GM21825 (cell line): ENCODE measurements around the gene LRRTM3.

ENCODE experiments used
- ATAC-seq: cut with Tn5 transposase; IDR thresholded peaks from one replicate; pipeline ENCODE4 v1.9.1; 2021; ENCODE audit warnings: mild to moderate bottlenecking, moderate library complexity; ENCODE audit not compliant: unreplicated experiment

Gene LRRTM3

GRCh38 chr10:67112765-67113164, 186.9 kb downstream of the LRRTM3 start:
- ATAC-seq: no peak

DNA sequence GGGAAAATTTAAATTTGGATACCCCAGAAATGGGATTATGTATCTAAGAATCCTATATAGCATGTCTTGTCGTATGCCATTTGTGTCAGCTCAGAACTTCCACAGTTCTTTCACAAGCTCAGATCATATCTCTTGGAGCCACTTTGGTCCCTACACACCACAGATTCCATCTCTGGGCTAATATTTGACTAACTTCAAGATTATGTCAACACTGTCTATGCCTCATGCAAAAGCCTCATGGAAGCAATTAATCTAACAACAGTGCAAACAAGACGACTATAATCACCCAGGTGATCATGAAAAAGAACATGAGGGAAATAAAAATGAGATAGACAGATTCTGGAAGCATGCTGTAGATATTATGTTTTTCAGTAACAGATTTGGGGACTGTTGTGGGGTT, 189.1 kb downstream of the LRRTM3 start:
- ATAC-seq: no peak

DNA sequence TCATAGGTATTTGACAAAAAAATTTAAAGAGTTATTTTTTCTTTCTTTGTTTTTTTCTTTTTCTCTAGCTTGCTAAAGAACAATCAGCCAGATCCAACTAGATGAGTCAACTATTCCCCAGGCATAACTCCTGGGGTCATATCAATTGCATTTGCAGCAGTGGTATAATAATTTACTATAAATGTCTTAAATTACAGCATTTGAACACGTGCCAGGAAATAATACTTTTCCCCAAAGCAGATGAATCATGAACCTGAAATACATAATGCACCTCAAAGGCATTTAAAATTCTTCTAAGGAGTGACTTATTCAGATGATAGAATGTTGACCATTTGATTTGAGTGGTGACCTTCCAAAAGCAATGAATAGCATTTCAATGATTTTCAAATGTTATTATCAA, 190.1 kb downstream of the LRRTM3 start:
- ATAC-seq: no peak

DNA sequence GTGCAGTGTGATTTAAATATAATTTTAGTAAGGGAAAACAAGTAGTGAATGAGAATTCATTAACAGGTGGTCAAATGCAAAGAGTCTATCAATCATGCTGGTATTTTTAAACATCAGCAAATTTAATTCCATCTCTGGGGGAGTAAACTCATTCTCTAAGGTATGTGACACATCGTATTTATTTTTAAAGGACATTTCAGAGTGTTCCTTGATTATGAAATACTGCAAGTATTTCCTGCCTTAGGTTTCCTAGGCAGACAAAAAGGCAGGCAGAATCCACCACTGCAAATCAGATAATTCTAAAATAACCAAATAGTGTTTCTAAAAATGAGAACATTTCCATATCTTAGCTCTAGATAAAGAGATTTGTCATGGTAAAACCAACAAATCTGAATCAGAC, 193.8 kb downstream of the LRRTM3 start:
- ATAC-seq: no peak

- no peak for ATAC-seq
These were observed 201.6 kb downstream of the LRRTM3 start for GRCh38 chr10:67127441-67127840.

DNA sequence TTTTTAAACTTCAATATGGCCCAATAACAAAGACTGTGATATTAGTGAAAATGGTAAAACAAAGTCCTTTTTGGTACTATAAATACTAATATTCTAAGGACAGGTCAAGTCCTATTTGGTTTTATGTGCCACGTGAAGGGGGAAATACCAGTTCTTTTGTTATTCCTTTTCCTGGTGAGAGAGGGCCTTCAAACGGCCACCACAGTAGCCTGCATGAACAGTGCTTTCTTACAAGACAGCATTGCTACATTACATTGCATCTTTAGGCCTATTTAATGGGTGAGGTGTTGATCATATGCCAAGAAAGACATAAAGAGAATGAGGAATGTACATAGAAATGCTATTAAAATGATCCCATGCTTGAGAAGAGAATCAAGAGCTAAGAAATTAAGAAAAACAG, 214.8 kb downstream of the LRRTM3 start:
- ATAC-seq: no peak

DNA sequence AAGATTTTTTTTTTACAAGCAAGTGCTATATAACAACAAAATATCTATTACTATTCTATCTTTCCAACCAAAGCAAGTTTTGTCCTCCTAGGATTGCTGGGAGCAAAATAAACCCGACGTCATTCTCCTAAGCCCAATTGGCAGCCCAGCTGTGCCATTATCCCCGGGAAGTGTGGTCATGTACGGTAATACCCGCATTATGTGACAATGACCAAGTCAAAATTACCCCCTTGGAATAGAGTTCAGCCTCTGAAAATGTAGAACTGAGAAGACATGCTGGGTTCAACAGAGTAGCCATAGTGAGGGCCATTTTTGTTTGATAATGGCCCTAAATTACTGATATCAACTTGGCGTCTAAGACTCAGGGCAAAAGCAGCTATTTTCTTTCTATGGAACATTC, 215.5 kb downstream of the LRRTM3 start:
- no peak for ATAC-seq

DNA sequence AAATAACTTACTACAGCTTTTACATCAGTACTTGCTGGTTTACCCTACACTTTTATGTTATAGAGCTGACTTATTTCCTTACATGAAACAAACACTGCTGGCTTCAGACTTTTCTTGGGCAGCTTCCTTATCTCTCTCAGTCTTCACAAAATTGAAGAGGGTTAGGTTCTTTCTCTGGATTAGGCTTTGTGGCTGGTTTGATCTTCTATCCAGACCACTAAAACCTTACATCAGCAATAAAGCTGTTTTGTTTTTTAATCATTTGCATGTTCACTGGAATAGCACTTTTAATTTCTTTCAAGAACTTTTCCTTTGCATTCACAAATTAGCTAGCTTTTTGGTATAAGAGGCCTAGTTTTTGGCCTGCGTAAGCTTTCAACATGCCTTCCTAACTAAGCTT, 218.7 kb downstream of the LRRTM3 start:
- no peak for ATAC-seq
